Measurements from ENCODE around the gene HIVEP3. TPM values are rescaled to one million over a fixed set of nuclear protein-coding genes. Genes with fewer than 3 reads are reported as not detected.

Gene HIVEP3
- total RNA-seq, 1 donor from 2014 or later: 1.2 TPM

GRCh38 chr1:41493626-41494350 lies 424.9 kb downstream of the HIVEP3 start:
- Mint-ChIP-seq H3K4me3 (no peak overlapping the region), H3K27me3 (ENCODE audit: low read depth) (no peaks in the 10 kb centered on the region), H3K27ac (ENCODE audit: unreplicated experiment) (no peak overlapping the region), H3K4me1 (peaks cover 34% of the 10 kb centered on the region), H3K9me3 (peaks cover 7% of the 10 kb centered on the region), H3K36me3 (ENCODE audit: low read depth) (no peaks in the 10 kb centered on the region)
- no peak for TF ChIP-seq CTCF (conservative IDR thresholded peaks at IDR 0.05)
- no peak for DNase-seq (ENCODE audit: low read depth, low spot score)

- H3K4me3 Mint-ChIP-seq: no peak overlapping the region
- no peaks in the 10 kb centered on the region for H3K36me3 Mint-ChIP-seq (ENCODE audit: low read depth)
- H3K9me3 Mint-ChIP-seq: peaks cover 7% of the 10 kb centered on the region
- no peaks in the 10 kb centered on the region for H3K27me3 Mint-ChIP-seq (ENCODE audit: low read depth)
- no peak overlapping the region for H3K27ac Mint-ChIP-seq (ENCODE audit: unreplicated experiment)
- no peak for TF ChIP-seq CTCF (conservative IDR thresholded peaks at IDR 0.05)
- no peak for DNase-seq (ENCODE audit: low read depth, low spot score)
- peaks cover 34% of the 10 kb centered on the region for H3K4me1 Mint-ChIP-seq
Measured at GRCh38 chr1:41493117-41493536, 425.6 kb downstream of the HIVEP3 start.

GRCh38 chr1:41492341-41492848 lies 426.3 kb downstream of the HIVEP3 start:
- Mint-ChIP-seq H3K36me3 (ENCODE audit: low read depth) (no peaks in the 10 kb centered on the region), H3K4me3 (peak overlapping the region; percentile 5), H3K27me3 (ENCODE audit: low read depth) (no peaks in the 10 kb centered on the region), H3K4me1 (peaks cover 39% of the 10 kb centered on the region), H3K9me3 (peaks cover 7% of the 10 kb centered on the region), H3K27ac (ENCODE audit: unreplicated experiment) (no peak overlapping the region)
- TF ChIP-seq CTCF (conservative IDR thresholded peaks at IDR 0.05): peak; percentile 68
- no peak for DNase-seq (ENCODE audit: low read depth, low spot score)

- no peak for DNase-seq (ENCODE audit: low read depth, low spot score)
- peaks cover 7% of the 10 kb centered on the region for H3K9me3 Mint-ChIP-seq
- no peak overlapping the region for H3K27ac Mint-ChIP-seq (ENCODE audit: unreplicated experiment)
- peaks cover 49% of the 10 kb centered on the region for H3K4me1 Mint-ChIP-seq
- no peak overlapping the region for H3K4me3 Mint-ChIP-seq
- TF ChIP-seq CTCF (conservative IDR thresholded peaks at IDR 0.05): no peak
- H3K36me3 Mint-ChIP-seq (ENCODE audit: low read depth): no peaks in the 10 kb centered on the region
- peaks cover 4% of the 10 kb centered on the region for H3K27me3 Mint-ChIP-seq (ENCODE audit: low read depth)
Measured at GRCh38 chr1:41490911-41491310, 427.8 kb downstream of the HIVEP3 start.

GRCh38 chr1:41489561-41489960 lies 429.2 kb downstream of the HIVEP3 start:
- peaks cover 4% of the 10 kb centered on the region for H3K27me3 Mint-ChIP-seq (ENCODE audit: low read depth)
- DNase-seq (ENCODE audit: low read depth, low spot score): no peak
- H3K27ac Mint-ChIP-seq (ENCODE audit: unreplicated experiment): no peak overlapping the region
- H3K4me3 Mint-ChIP-seq: no peak overlapping the region
- H3K9me3 Mint-ChIP-seq: peaks cover 7% of the 10 kb centered on the region
- H3K4me1 Mint-ChIP-seq: peaks cover 44% of the 10 kb centered on the region
- no peaks in the 10 kb centered on the region for H3K36me3 Mint-ChIP-seq (ENCODE audit: low read depth)
- TF ChIP-seq CTCF (conservative IDR thresholded peaks at IDR 0.05): no peak

Data from neural crest cell (in vitro differentiated cells).